SW480 (cell line): ENCODE data around the gene KCNK5.
A peak's percentile ranks its signal among the peaks of the same experiment; 100 is the strongest.

Experiments
- DNase-seq: peaks from one replicate; pipeline ENCODE4 v3.0.0-alpha.2; 2016; ENCODE audit warnings: low spot score

The KCNK5 gene

GRCh38 chr6:39171489-39172376 lies 57.5 kb downstream of the KCNK5 start:
- no peak for DNase-seq

GRCh38 chr6:39170860-39171259 lies 58.4 kb downstream of the KCNK5 start:
- no peak for DNase-seq

GRCh38 chr6:39170389-39170788 lies 58.9 kb downstream of the KCNK5 start:
- DNase-seq, result no peak

GRCh38 chr6:39169448-39170344 lies 59.6 kb downstream of the KCNK5 start:
- DNase-seq, result no peak

GRCh38 chr6:39167866-39168625 lies 61.2 kb downstream of the KCNK5 start:
- no peak for DNase-seq

- DNase-seq, result no peak
Measured at GRCh38 chr6:39167321-39167720, 62.0 kb downstream of the KCNK5 start.

- DNase-seq, result no peak
Measured at GRCh38 chr6:39166912-39167290, 62.4 kb downstream of the KCNK5 start.

- peak; percentile 55 for DNase-seq
Measured at GRCh38 chr6:39166189-39166911, 62.9 kb downstream of the KCNK5 start.

- no peak for DNase-seq
Measured at GRCh38 chr6:39157511-39157910, 71.8 kb downstream of the KCNK5 start.

GRCh38 chr6:39156801-39157200 lies 72.5 kb downstream of the KCNK5 start:
- DNase-seq, result no peak

- no peak for DNase-seq
Measured at GRCh38 chr6:39154705-39155104, 74.6 kb downstream of the KCNK5 start.

GRCh38 chr6:39153766-39154397 lies 75.4 kb downstream of the KCNK5 start:
- no peak for DNase-seq

GRCh38 chr6:39152262-39152661 lies 77.0 kb downstream of the KCNK5 start:
- DNase-seq, result no peak

GRCh38 chr6:39151211-39151610 lies 78.1 kb downstream of the KCNK5 start:
- no peak for DNase-seq

- no peak for DNase-seq
Measured at GRCh38 chr6:39144481-39145173, 84.6 kb downstream of the KCNK5 start.

GRCh38 chr6:39143238-39143930 lies 85.9 kb downstream of the KCNK5 start:
- DNase-seq, result no peak

GRCh38 chr6:39140556-39141167 lies 88.6 kb downstream of the KCNK5 start:
- no peak for DNase-seq
